Left ventricle myocardium inferior (tissue), 1 donor: Measurements from ENCODE around the gene OPHN1. TPM values are rescaled to one million over a fixed set of nuclear protein-coding genes. Genes with fewer than 3 reads are reported as not detected.

Experiments
- DNase-seq: peaks from one replicate; pipeline ENCODE4 v3.0.0-alpha.2; 2020
- H3K27ac ChIP-seq: fragments of 200-600 bp; replicated peaks from 2 replicates; pipeline ENCODE4 v1.8.0; 2021
- H3K27me3 ChIP-seq: fragments of 200-600 bp; 2 replicates; pipeline ENCODE4 v1.8.0; 2021; ENCODE audit warnings: low read depth
- H3K36me3 ChIP-seq: fragments of 200-600 bp; 2 replicates; pipeline ENCODE4 v1.8.0; 2021
- H3K4me1 ChIP-seq: fragments of 200-600 bp; 2 replicates; pipeline ENCODE4 v1.8.0; 2021
- H3K4me3 ChIP-seq: fragments of 200-600 bp; 2 replicates; pipeline ENCODE4 v1.8.0; 2021; ENCODE audit warnings: mild to moderate bottlenecking, moderate library complexity
- H3K9me3 ChIP-seq: fragments of 200-600 bp; replicated peaks from 2 replicates; pipeline ENCODE4 v1.8.0; 2021
- intact Hi-C: fragments of 100-400 bp; cut with micrococcal nuclease; formaldehyde crosslinking; loops from one replicate; pipeline ENCODE4 v1.11.0; 2022
- total RNA-seq: library from RNA; stranded (reverse); fragmentation: NEBNext Ultra II Directional; extraction: Animal tissue kit (Norgen Biotek cat#: 25700); gene quantifications from one replicate; pipeline ENCODE4 v1.2.1, GENCODE V29; 2021
- TF ChIP-seq, protein P1 (sequence below): fragments of 200-600 bp; IDR thresholded peaks from 2 replicates; pipeline ENCODE4 v1.8.0; 2021; ENCODE audit warnings: antibody characterized with exemption, mild to moderate bottlenecking, borderline replicate concordance
- donor health status: DM: no; HTN: yes; CAD: no; lungs with severe emphysema.

Gene OPHN1
- total RNA-seq, 1 donor from 2014 or later, result 5.0 TPM

DNA sequence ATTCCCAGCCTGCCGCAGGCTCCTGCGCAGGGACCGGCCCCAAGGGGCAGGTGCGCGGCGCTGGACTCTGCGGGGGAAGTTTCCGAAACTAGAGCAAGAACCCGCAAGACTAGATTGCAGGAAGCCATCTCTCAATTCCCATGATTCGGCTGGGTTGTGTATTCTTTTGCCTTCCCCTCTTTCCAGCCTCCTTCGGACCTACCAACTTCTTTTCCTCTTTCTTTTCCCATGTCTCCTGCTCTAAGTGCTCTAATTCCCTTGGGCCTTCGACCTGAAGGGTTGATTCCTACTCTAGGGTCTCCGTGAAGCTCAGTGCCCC lies 645 bp upstream of the OPHN1 start:
- Histone ChIP-seq H3K27me3 (no peaks in the 10 kb centered on the region), H3K9me3 (no peaks in the 10 kb centered on the region), H3K36me3 (no peaks in the 10 kb centered on the region), H3K4me3 (peak overlapping the region; percentile 77), H3K27ac (peak overlapping the region; percentile 92), H3K4me1 (peaks cover 24% of the 10 kb centered on the region)
- DNase-seq, result no peak
- TF ChIP-seq, protein P1, sequence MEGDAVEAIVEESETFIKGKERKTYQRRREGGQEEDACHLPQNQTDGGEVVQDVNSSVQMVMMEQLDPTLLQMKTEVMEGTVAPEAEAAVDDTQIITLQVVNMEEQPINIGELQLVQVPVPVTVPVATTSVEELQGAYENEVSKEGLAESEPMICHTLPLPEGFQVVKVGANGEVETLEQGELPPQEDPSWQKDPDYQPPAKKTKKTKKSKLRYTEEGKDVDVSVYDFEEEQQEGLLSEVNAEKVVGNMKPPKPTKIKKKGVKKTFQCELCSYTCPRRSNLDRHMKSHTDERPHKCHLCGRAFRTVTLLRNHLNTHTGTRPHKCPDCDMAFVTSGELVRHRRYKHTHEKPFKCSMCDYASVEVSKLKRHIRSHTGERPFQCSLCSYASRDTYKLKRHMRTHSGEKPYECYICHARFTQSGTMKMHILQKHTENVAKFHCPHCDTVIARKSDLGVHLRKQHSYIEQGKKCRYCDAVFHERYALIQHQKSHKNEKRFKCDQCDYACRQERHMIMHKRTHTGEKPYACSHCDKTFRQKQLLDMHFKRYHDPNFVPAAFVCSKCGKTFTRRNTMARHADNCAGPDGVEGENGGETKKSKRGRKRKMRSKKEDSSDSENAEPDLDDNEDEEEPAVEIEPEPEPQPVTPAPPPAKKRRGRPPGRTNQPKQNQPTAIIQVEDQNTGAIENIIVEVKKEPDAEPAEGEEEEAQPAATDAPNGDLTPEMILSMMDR, result no peak
- intact Hi-C loops, result no loop called here

DNA sequence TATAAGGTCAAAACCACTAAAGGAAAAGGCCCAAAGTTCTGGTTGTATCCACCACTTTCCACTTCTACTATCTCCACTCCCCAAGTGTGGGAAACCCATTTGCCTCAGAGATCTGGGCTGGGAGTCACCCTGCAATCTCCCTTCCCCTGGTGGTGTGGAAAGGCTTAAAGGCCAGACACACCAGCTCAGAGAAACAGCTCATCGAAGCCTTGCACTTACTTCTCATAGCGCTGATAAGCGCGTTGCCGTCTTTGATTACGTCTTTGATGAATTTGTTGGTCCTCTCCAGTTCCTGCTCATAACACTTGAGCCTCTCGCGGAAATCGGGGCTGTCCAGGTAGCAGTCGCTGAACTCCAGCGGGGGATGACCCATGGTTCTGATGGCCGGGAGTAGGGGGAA lies 647 bp downstream of the OPHN1 start:
- H3K4me3 ChIP-seq, result peak overlapping the region; percentile 77
- no peaks in the 10 kb centered on the region for H3K9me3 ChIP-seq
- TF ChIP-seq, protein P1, result peak; percentile 12
- H3K4me1 ChIP-seq, result peaks cover 24% of the 10 kb centered on the region
- H3K27me3 ChIP-seq, result no peaks in the 10 kb centered on the region
- peak overlapping the region; percentile 92 for H3K27ac ChIP-seq
- no peaks in the 10 kb centered on the region for H3K36me3 ChIP-seq
- intact Hi-C loops, result no loop called here
- DNase-seq, result no peak

DNA sequence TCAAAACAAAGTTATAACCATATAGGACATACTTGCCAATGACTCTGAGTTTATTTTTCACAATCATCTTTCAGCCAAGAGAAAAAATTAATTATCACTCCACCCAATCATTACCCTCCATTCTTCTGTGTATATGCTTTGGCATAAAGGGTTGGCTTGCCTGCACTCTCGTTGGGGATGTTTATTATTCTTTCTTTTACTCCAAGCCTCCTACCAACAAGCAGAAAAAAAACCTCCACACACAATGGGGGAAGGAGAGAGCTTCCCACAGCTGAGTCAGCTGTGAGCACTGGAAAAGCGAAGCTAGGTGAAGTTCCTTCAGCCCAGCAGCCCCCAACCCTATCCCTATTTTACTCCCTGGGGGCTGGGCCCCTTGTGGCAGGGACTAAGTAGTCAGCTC lies 1.5 kb downstream of the OPHN1 start:
- Histone ChIP-seq H3K27me3 (no peaks in the 10 kb centered on the region), H3K4me3 (peak overlapping the region; percentile 77), H3K27ac (peak overlapping the region; percentile 92), H3K4me1 (peaks cover 24% of the 10 kb centered on the region), H3K36me3 (no peaks in the 10 kb centered on the region), H3K9me3 (no peaks in the 10 kb centered on the region)
- TF ChIP-seq, protein P1, result no peak
- intact Hi-C loops, result no loop called here
- DNase-seq, result no peak

DNA sequence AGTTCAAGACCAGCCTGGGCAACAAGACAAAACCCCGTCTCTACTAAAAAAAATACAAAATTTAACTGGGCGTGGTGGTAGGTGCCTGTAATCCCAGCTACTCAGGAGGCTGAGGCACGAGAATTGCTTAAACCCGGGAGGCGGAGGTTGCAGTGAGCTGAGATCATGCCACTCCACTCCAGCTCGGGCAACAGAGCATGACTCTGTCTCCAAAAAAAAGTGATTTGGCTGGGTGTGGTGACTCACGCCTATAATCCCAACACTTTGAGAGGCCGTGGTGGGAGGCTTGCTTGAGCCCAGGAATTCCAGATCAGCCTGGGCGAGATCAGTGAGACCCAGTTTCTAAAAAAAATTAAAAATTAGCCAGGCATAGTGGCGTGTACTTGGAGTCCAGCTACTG lies 4.1 kb downstream of the OPHN1 start:
- no peak overlapping the region for H3K27ac ChIP-seq
- peaks cover 19% of the 10 kb centered on the region for H3K4me1 ChIP-seq
- no peaks in the 10 kb centered on the region for H3K27me3 ChIP-seq
- intact Hi-C loops, result no loop called here
- no peak for DNase-seq
- H3K36me3 ChIP-seq, result no peaks in the 10 kb centered on the region
- H3K9me3 ChIP-seq, result no peaks in the 10 kb centered on the region
- no peak overlapping the region for H3K4me3 ChIP-seq
- TF ChIP-seq, protein P1, result no peak

DNA sequence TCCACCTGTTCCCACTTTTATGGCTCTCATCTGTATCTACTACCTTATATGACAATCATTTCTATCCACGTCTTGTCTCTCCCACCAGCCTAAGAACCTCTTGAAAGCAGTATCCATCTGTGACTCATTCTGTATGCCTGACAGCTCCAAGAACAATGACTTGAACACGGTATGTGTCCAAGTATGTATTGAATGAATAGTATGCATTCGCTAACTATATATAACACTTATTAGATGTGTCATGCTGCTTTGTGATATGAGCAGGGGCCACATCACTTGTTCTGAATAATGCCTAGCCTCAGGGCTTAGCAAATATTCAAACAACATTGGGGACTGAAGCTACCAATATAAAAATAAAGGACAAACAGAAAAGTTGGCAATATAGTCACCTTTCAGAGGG lies 4.9 kb downstream of the OPHN1 start:
- Histone ChIP-seq H3K27ac (no peak overlapping the region), H3K4me3 (no peak overlapping the region), H3K4me1 (peaks cover 14% of the 10 kb centered on the region), H3K9me3 (no peaks in the 10 kb centered on the region), H3K27me3 (no peaks in the 10 kb centered on the region), H3K36me3 (no peaks in the 10 kb centered on the region)
- intact Hi-C loops, result no loop called here
- no peak for DNase-seq
- TF ChIP-seq, protein P1, result no peak

DNA sequence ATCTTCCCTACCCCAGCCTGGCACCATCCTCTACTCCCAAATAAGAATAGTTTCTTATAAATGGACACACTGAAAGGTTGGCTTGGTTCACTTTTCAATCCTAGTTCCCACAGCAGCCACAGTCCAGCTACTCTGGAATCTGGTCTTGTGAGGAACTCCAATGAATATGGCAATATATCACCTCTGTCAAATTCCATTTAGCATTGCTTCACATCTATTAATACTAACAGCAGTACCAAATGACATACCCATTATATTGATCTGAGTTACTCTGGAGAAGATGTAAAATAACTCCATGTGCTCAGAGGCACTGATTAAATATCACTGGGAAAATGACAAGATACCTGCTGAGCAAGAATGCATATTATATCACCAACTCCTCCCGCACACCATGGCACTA lies 8.6 kb downstream of the OPHN1 start:
- TF ChIP-seq, protein P1, result no peak
- Histone ChIP-seq H3K4me1 (peaks cover 16% of the 10 kb centered on the region), H3K9me3 (no peaks in the 10 kb centered on the region), H3K27ac (no peak overlapping the region), H3K36me3 (no peaks in the 10 kb centered on the region), H3K4me3 (no peak overlapping the region), H3K27me3 (no peaks in the 10 kb centered on the region)
- intact Hi-C loops, result no loop called here
- DNase-seq, result no peak
